Measurements from ENCODE around the gene GNAS.
"Not testable (repeated sequence)": the region's sequence is repeated elsewhere in the genome, so short reads cannot be mapped to it uniquely, and the experiment has no call there.

The GNAS gene

GRCh38 chr20:58828804-58829203 lies 23.7 kb upstream of the GNAS start:
- not testable (repeated sequence) for DNase-seq

- DNase-seq = no peak
These were observed 23.0 kb upstream of the GNAS start for GRCh38 chr20:58829531-58829941.

- no peak for DNase-seq
These were observed 20.1 kb upstream of the GNAS start for GRCh38 chr20:58832457-58832856.

- no peak for DNase-seq
These were observed 18.6 kb upstream of the GNAS start for GRCh38 chr20:58833921-58834320.

- DNase-seq = no peak
These were observed 17.3 kb upstream of the GNAS start for GRCh38 chr20:58835231-58835630.

GRCh38 chr20:58836616-58837204 lies 15.8 kb upstream of the GNAS start:
- DNase-seq = no peak

GRCh38 chr20:58837717-58838116 lies 14.8 kb upstream of the GNAS start:
- DNase-seq = no peak

- no peak for DNase-seq
These were observed 14.3 kb upstream of the GNAS start for GRCh38 chr20:58838174-58838573.

- DNase-seq = no peak
These were observed 13.0 kb upstream of the GNAS start for GRCh38 chr20:58839474-58839874.

GRCh38 chr20:58839991-58840747 lies 12.3 kb upstream of the GNAS start:
- DNase-seq = no peak

GRCh38 chr20:58840816-58841538 lies 11.5 kb upstream of the GNAS start:
- DNase-seq = no peak

- no peak for DNase-seq
These were observed 10.8 kb upstream of the GNAS start for GRCh38 chr20:58841539-58842264.

GRCh38 chr20:58842276-58842675 lies 10.2 kb upstream of the GNAS start:
- DNase-seq = no peak

GRCh38 chr20:58843128-58843556 lies 9.4 kb upstream of the GNAS start:
- DNase-seq = no peak

- DNase-seq = no peak
These were observed 6.8 kb upstream of the GNAS start for GRCh38 chr20:58845706-58846105.

GRCh38 chr20:58847463-58847862 lies 5.1 kb upstream of the GNAS start:
- DNase-seq = no peak

- no peak for DNase-seq
These were observed 1.8 kb upstream of the GNAS start, which contains the start of gene GNAS-AS1 for GRCh38 chr20:58850693-58851174. GNAS-AS1 (minus strand) TSS chr20:58850902.

- no peak for DNase-seq
These were observed 1.1 kb upstream of the GNAS start for GRCh38 chr20:58851221-58851968.

GRCh38 chr20:58851969-58852458 lies 502 bp upstream of the GNAS start:
- DNase-seq = no peak

GRCh38 chr20:58853466-58853865 lies 950 bp downstream of the GNAS start:
- no peak for DNase-seq

GRCh38 chr20:58853976-58854637 lies 1.6 kb downstream of the GNAS start:
- no peak for DNase-seq

Data from SW 1271 (cell line).